HepG2 (cell line): ENCODE results near the gene ZNRF4. TPM values are rescaled to one million over a fixed set of nuclear protein-coding genes. Genes with fewer than 3 reads are reported as not detected.
A peak's percentile ranks its signal among the peaks of the same experiment; 100 is the strongest.

ENCODE experiments used
- ARNT2 ChIP-seq: sonication (generic); formaldehyde crosslinking; IDR thresholded peaks from 2 replicates; pipeline ENCODE4 v1.8.0; 2022; ENCODE audit warnings: mild to moderate bottlenecking, low read depth, missing genetic modification reagents, moderate library complexity
- ATF2 ChIP-seq: sonication (generic); formaldehyde crosslinking; IDR thresholded peaks from 2 replicates; pipeline ENCODE4 v1.4.0; 2020; ENCODE audit warnings: missing genetic modification reagents
- ATF7 ChIP-seq, 2 experiments: fragments of 450-650 bp in 1 of 2; sonication (generic) in 1 of 2; formaldehyde crosslinking in 1 of 2; IDR thresholded peaks; 2 replicates each; pipeline versions ENCODE4 v1.4.0 to v1.6.1; 2016 to 2020; ENCODE audit warnings: antibody characterized with exemption in 1 of 2, mild to moderate bottlenecking in 1 of 2, missing genetic modification reagents in 1 of 2
- CEBPG ChIP-seq: IDR thresholded peaks from 2 replicates; pipeline ENCODE4 v1.6.1; 2016
- ESRRA ChIP-seq: sonication (generic); formaldehyde crosslinking; IDR thresholded peaks from 2 replicates; pipeline ENCODE4 v1.5.1; 2020; ENCODE audit warnings: mild to moderate bottlenecking, low read depth, missing genetic modification reagents
- FOXK2 ChIP-seq: fragments of 450-650 bp; IDR thresholded peaks from 2 replicates; pipeline ENCODE4 v1.6.1; 2016
- HDAC2 ChIP-seq: sonication (generic); formaldehyde crosslinking; IDR thresholded peaks from 2 replicates; pipeline ENCODE4 v1.4.0; 2020; ENCODE audit warnings: missing genetic modification reagents
- HNF4G ChIP-seq, 2 experiments: sonication (generic) in 1 of 2; formaldehyde crosslinking in 1 of 2; IDR thresholded peaks; 2 replicates each; pipeline versions ENCODE4 v1.4.0 to v1.6.1; 2011 to 2020; ENCODE audit warnings: borderline replicate concordance in 2 of 2, low read depth in 2 of 2, mild to moderate bottlenecking in 2 of 2, low read length in 1 of 2, missing genetic modification reagents in 1 of 2, moderate library complexity in 1 of 2
- HNRNPK ChIP-seq: fragments of 200-400 bp; formaldehyde crosslinking; IDR thresholded peaks from 2 replicates; pipeline ENCODE4 v1.6.1; 2018; ENCODE audit warnings: low read length, low read depth, moderate library complexity, mild to moderate bottlenecking; ENCODE audit not compliant: poor library complexity, severe bottlenecking
- KLF12 ChIP-seq: sonication (generic); formaldehyde crosslinking; IDR thresholded peaks from 2 replicates; pipeline ENCODE4 v1.4.0; 2020; ENCODE audit warnings: missing genetic modification reagents, borderline replicate concordance
- MTA1 ChIP-seq: sonication (generic); formaldehyde crosslinking; IDR thresholded peaks from 2 replicates; pipeline ENCODE4 v1.4.0; 2020; ENCODE audit warnings: missing genetic modification reagents, mild to moderate bottlenecking, borderline replicate concordance
- NFYB ChIP-seq: sonication (generic); formaldehyde crosslinking; IDR thresholded peaks from 2 replicates; pipeline ENCODE4 v1.4.0; 2020; ENCODE audit warnings: missing genetic modification reagents
- RNF219 ChIP-seq: sonication (generic); formaldehyde crosslinking; IDR thresholded peaks from 2 replicates; pipeline ENCODE4 v1.5.0; 2020; ENCODE audit warnings: mild to moderate bottlenecking, missing genetic modification reagents
- SP2 ChIP-seq: sonication (generic); formaldehyde crosslinking; IDR thresholded peaks from 2 replicates; pipeline ENCODE4 v1.5.1; 2020; ENCODE audit warnings: mild to moderate bottlenecking, missing genetic modification reagents
- THAP8 ChIP-seq: sonication (generic); formaldehyde crosslinking; IDR thresholded peaks from 2 replicates; pipeline ENCODE4 v1.5.1; 2020; ENCODE audit warnings: missing genetic modification reagents, mild to moderate bottlenecking, borderline replicate concordance
- ZNF121 ChIP-seq: sonication (generic); formaldehyde crosslinking; IDR thresholded peaks from 2 replicates; pipeline ENCODE4 v1.5.0; 2020; ENCODE audit warnings: mild to moderate bottlenecking, missing genetic modification reagents
- ZNF136 ChIP-seq: sonication (generic); formaldehyde crosslinking; IDR thresholded peaks from 2 replicates; pipeline ENCODE4 v1.8.1; 2022; ENCODE audit warnings: low read depth, mild to moderate bottlenecking, moderate library complexity, missing genetic modification reagents
- ZNF20 ChIP-seq: sonication (generic); formaldehyde crosslinking; IDR thresholded peaks from 2 replicates; pipeline ENCODE4 v1.4.0; 2020; ENCODE audit warnings: mild to moderate bottlenecking, moderate library complexity, missing genetic modification reagents
- ZNF280B ChIP-seq: sonication (generic); formaldehyde crosslinking; IDR thresholded peaks from 2 replicates; pipeline ENCODE4 v1.5.0; 2020; ENCODE audit warnings: missing genetic modification reagents, mild to moderate bottlenecking, borderline replicate concordance
- ZNF510 ChIP-seq: sonication (generic); formaldehyde crosslinking; IDR thresholded peaks from 2 replicates; pipeline ENCODE4 v1.4.0; 2020; ENCODE audit warnings: low read depth, mild to moderate bottlenecking, missing genetic modification reagents
- ZNF572 ChIP-seq: sonication (generic); formaldehyde crosslinking; IDR thresholded peaks from 2 replicates; pipeline ENCODE4 v1.5.1; 2020; ENCODE audit warnings: mild to moderate bottlenecking, missing genetic modification reagents
- ZNF709 ChIP-seq: sonication (generic); formaldehyde crosslinking; IDR thresholded peaks from 2 replicates; pipeline ENCODE4 v1.5.0; 2020; ENCODE audit warnings: mild to moderate bottlenecking, missing genetic modification reagents
- ZNF740 ChIP-seq: sonication (generic); formaldehyde crosslinking; IDR thresholded peaks from 2 replicates; pipeline ENCODE4 v1.4.0; 2020; ENCODE audit warnings: missing genetic modification reagents
- polyA plus RNA-seq, 8 experiments: library from polyadenylated mRNA; depleted of rRNA in 3 of 8; stranded (reverse) in 7 of 8; unstranded in 1 of 8; fragments of >200 nt; fragmentation: Illumina TruSeq in 4 of 8; extraction: Trizol in 4 of 8; gene quantifications; 2 replicates each; pipeline versions ENCODE4 v1.2.1 to v1.2.3, GENCODE V29; 2011 to 2016; ENCODE audit warnings: low read depth in 4 of 8, missing spikeins in 1 of 8, mixed read lengths in 1 of 8; ENCODE audit not compliant: insufficient read depth in 1 of 8
- total RNA-seq, 5 experiments: library from RNA; depleted of rRNA; stranded (reverse); fragments of >200 nt; fragmentation: Illumina TruSeq; extraction: Trizol; gene quantifications; 2 replicates each; pipeline ENCODE4 v1.2.3, GENCODE V29; 2016; ENCODE audit warnings: low read depth in 1 of 5

Gene ZNRF4
- total and polyA plus RNA-seq, 2 of the 13 experiments (the other 11 are each of a cell fraction or from before 2014, with no cell fraction given): not detected

- TF ChIP-seq ZNF280B (CRISPR knock-in tag): no peak
- TF ChIP-seq ZNF709: no peak
- no peak for TF ChIP-seq THAP8 (CRISPR knock-in tag)
- no peak for TF ChIP-seq MTA1 (CRISPR knock-in tag)
- no peak for TF ChIP-seq ZNF121 (CRISPR knock-in tag)
- peak; percentile 85 for TF ChIP-seq NFYB (CRISPR knock-in tag)
- TF ChIP-seq ESRRA (CRISPR knock-in tag): no peak
- TF ChIP-seq CEBPG: no peak
- peak; percentile 73 for TF ChIP-seq SP2
- no peak for TF ChIP-seq ZNF510 (CRISPR knock-in tag)
- no peak for TF ChIP-seq ZNF740 (CRISPR knock-in tag)
- no peak for TF ChIP-seq FOXK2
- no peak for TF ChIP-seq RNF219
- TF ChIP-seq ZNF20 (CRISPR knock-in tag): no peak
- TF ChIP-seq ARNT2: no peak
- TF ChIP-seq HNRNPK: peak; percentile 81
- TF ChIP-seq HDAC2 (CRISPR knock-in tag): no peak
- no peak for TF ChIP-seq HNF4G (IDR thresholded peaks at IDR 0.05; ENCODE audit: borderline replicate concordance, low read depth, low read length)
- TF ChIP-seq HNF4G (CRISPR knock-in tag; IDR thresholded peaks at IDR 0.05; ENCODE audit: borderline replicate concordance, low read depth): no peak
- no peak for TF ChIP-seq ZNF572
- TF ChIP-seq KLF12 (CRISPR knock-in tag): no peak
- peak; percentile 98 for TF ChIP-seq ATF2 (CRISPR knock-in tag)
- no peak for TF ChIP-seq ZNF136 (CRISPR knock-in tag)
- TF ChIP-seq ATF7 (IDR thresholded peaks at IDR 0.05): peak; percentile 30; the same call in 1 of the 2 replicates
- 0 out of 2 replicates have a peak, but pooled peaks have one; percentile 50 for TF ChIP-seq ATF7 (CRISPR knock-in tag; IDR thresholded peaks at IDR 0.05)
Observed at GRCh38 chr19:5436106-5436947, 18.9 kb upstream of the ZNRF4 start (continued).
